Fibroblast of the aortic adventitia (primary cell): ENCODE data around the gene CLEC1B. TPM values are rescaled to one million over a fixed set of nuclear protein-coding genes. Genes with fewer than 3 reads are reported as not detected.
"Not testable (repeated sequence)": the region's sequence is repeated elsewhere in the genome, so short reads cannot be mapped to it uniquely, and the experiment has no call there.

ENCODE experiments used
- DNase-seq: peaks from one replicate; pipeline ENCODE4 v3.0.0-alpha.2; 2010; ENCODE audit warnings: low read depth
- H3K4me3 ChIP-seq: 2 replicates; pipeline ENCODE4 v1.5.1; 2011; ENCODE audit warnings: low read depth, mild to moderate bottlenecking, control low read depth, low read length, moderate library complexity
- total RNA-seq: library from RNA; depleted of rRNA; stranded (reverse); fragments of >200 nt; gene quantifications from 2 replicates; pipeline ENCODE4 v1.2.3, GENCODE V29; 2012; ENCODE audit warnings: low replicate concordance
- TF ChIP-seq, protein P1 (sequence below): IDR thresholded peaks from 2 replicates; pipeline ENCODE4 v1.5.1; 2011; ENCODE audit warnings: mild to moderate bottlenecking, low read length, control low read depth, inconsistent platforms; ENCODE audit not compliant: insufficient read depth

CLEC1B gene
- total RNA-seq, 1 donor = not detected

DNA sequence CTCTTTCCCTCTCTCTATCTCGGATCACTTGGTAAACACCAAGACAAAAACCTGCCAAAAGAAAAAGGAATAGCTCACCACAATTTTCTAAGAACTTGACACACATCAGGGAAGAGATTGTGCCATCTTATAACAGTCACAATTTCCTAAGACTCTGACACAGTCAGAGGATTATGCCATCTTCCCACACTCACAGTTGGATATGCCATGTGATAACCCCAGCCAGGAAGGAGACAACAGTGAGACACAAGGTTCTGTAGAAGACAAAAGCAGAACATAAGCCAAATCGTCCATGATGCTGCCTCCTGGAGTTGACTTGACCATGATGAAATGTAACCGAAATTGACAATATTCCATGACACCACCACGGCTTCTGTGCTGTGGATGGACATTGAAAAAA, 28.8 kb upstream of the CLEC1B start:
- H3K4me3 ChIP-seq = no peak overlapping the region
- TF ChIP-seq, protein P1, sequence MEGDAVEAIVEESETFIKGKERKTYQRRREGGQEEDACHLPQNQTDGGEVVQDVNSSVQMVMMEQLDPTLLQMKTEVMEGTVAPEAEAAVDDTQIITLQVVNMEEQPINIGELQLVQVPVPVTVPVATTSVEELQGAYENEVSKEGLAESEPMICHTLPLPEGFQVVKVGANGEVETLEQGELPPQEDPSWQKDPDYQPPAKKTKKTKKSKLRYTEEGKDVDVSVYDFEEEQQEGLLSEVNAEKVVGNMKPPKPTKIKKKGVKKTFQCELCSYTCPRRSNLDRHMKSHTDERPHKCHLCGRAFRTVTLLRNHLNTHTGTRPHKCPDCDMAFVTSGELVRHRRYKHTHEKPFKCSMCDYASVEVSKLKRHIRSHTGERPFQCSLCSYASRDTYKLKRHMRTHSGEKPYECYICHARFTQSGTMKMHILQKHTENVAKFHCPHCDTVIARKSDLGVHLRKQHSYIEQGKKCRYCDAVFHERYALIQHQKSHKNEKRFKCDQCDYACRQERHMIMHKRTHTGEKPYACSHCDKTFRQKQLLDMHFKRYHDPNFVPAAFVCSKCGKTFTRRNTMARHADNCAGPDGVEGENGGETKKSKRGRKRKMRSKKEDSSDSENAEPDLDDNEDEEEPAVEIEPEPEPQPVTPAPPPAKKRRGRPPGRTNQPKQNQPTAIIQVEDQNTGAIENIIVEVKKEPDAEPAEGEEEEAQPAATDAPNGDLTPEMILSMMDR = no peak
- no peak for DNase-seq

DNA sequence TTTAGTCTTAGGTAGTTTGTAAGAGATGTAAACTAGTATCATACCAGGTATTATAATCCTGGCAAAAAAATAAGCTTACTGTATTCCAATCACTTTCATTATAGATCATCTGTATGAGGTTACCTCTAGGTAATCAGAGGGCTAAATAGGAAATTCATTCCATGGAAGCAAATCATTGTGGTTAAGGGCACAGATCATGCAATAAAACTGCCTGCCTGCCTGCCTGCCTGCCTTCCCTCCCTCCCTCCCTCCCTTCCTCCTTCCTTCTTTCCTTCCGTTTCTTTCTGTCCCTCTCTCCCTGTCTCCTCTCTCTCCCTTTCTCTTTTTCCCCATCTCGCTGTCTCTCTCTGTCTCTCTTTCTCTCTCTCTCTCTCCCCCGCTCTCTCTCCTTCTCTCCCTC, 28.4 kb upstream of the CLEC1B start:
- H3K4me3 ChIP-seq = no peak overlapping the region
- DNase-seq = no peak
- TF ChIP-seq, protein P1 = no peak

DNA sequence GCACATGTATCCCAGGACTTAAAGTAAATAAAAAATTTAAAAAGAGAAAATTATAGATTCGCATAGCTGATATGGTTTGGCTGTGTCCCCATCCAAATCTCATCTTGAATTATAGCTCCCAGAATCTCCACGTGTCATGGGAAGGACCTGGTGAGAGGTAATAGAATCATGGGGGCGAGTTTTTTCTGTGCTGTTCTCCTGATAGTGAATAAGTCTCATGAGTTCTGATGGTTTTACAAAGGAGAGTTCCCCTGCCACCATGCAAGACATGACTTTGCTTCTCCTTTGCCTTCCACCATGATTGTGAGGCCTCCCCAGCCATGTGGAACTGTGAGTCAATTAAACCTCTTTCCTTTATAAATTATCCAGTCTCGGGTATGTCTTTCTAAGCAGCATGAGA, 27.7 kb upstream of the CLEC1B start:
- not testable (repeated sequence) for DNase-seq, H3K4me3 ChIP-seq

DNA sequence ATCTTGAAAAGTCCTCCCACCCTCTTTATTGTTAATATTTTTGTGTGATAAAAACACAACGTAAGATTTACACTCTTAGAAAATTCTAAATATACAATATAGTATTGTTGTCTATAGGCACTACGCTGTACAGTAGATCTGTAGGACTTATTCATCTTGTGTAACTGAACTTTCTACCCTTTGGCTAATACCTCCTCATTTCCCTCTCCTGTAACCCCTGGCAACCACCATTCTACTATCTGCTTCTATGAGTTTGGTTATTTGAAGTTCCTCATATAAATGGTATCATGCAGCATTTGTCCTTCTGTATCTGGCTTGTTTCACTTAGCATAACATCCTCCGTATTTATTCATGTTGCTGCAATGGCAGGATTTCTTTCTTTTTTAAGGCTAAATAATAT, 26.3 kb upstream of the CLEC1B start:
- DNase-seq = no peak

DNA sequence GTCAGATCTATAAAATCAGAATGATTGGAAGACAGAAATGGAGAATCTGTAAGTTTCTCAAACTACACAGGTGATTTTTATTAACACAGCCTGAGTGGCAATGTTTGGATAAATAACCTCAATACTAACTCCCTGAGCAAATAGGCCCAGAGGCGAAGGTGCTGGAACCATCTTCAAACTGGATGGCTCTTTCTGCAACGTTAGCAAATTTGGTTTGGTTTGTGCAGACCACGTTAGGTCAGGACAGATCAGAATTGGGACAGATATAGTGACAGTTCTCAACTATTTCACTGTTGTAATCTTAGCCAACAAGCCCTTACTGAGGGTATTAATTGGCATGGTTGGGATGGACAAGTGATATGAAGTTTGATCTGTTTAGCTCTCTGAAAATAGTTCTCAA, 22.4 kb upstream of the CLEC1B start:
- DNase-seq = no peak
- TF ChIP-seq, protein P1 = no peak

More for the DNA sequence above, 26.3 kb upstream of the CLEC1B start:
- TF ChIP-seq, protein P1 = no peak
- no peak overlapping the region for H3K4me3 ChIP-seq

DNA sequence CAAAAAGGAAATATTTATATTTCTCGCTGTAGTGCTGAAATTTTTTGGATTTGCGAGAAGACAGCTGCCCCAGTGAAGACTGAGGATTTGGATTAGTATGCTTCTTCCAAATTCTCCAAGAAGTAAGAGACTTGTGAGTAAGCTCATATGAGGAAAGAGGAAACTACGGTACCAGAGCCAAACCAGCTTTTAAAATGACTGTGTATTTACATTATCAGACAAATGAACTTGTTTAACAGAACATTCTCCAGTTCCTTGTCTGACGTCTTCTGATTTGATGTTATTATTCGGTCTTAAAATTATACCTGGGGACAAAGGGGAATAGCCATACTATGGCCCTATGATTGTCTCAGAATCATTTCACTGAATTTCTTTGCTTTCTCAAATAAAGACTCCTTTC, 19.5 kb upstream of the CLEC1B start:
- peak; percentile 24 for DNase-seq
- H3K4me3 ChIP-seq = no peak overlapping the region
- TF ChIP-seq, protein P1 = no peak

More for the DNA sequence above, 22.4 kb upstream of the CLEC1B start:
- no peak overlapping the region for H3K4me3 ChIP-seq

DNA sequence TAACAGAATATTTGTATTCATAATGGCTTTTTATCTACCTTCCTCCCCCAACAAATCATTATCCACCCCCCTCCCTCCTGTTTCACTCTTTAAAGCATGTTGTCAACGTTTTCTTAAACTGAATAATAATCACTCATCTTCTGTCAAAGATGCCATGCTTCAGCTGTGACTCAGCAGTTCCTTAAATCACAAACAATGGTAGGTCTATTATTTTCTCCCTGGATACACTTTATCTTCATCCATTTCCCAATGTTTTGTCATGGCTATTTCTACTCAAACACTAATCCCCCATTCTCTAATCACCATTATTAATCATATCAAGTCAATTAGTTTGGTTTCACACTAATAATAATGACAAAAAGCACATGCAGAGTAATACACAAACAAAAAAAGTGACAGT, 18.0 kb upstream of the CLEC1B start:
- no peak overlapping the region for H3K4me3 ChIP-seq
- TF ChIP-seq, protein P1 = no peak
- DNase-seq = peak; percentile 20
